HG03175 (cell line): ENCODE results near the gene UMAD1.

ENCODE experiments used
- ATAC-seq: cut with Tn5 transposase; IDR thresholded peaks from one replicate; pipeline ENCODE4 v1.9.1; 2021; ENCODE audit warnings: mild to moderate bottlenecking, moderate library complexity; ENCODE audit not compliant: unreplicated experiment

UMAD1 gene

GRCh38 chr7:7870555-7870954 is 230.0 kb downstream of the UMAD1 start:
- ATAC-seq = no peak

- no peak for ATAC-seq
Measured at GRCh38 chr7:7876419-7876818, 235.9 kb downstream of the UMAD1 start.

- no peak for ATAC-seq
Measured at GRCh38 chr7:7881581-7881980, 241.0 kb downstream of the UMAD1 start.

- no peak for ATAC-seq
Measured at GRCh38 chr7:7882888-7883287, 242.3 kb downstream of the UMAD1 start.

GRCh38 chr7:7883394-7883793 is 242.8 kb downstream of the UMAD1 start:
- no peak for ATAC-seq

- no peak for ATAC-seq
Measured at GRCh38 chr7:7884855-7885254, 244.3 kb downstream of the UMAD1 start.

- ATAC-seq = no peak
Measured at GRCh38 chr7:7889791-7890568, 249.4 kb downstream of the UMAD1 start.

- ATAC-seq = no peak
Measured at GRCh38 chr7:7895004-7895650, 254.6 kb downstream of the UMAD1 start.

- ATAC-seq = no peak
Measured at GRCh38 chr7:7895754-7896153, 255.2 kb downstream of the UMAD1 start.

- ATAC-seq = no peak
Measured at GRCh38 chr7:7897509-7897908, 257.0 kb downstream of the UMAD1 start.

- no peak for ATAC-seq
Measured at GRCh38 chr7:7897949-7898515, 257.5 kb downstream of the UMAD1 start.

- no peak for ATAC-seq
Measured at GRCh38 chr7:7902845-7903244, 262.3 kb downstream of the UMAD1 start.

- ATAC-seq = no peak
Measured at GRCh38 chr7:7907306-7907705, 266.8 kb downstream of the UMAD1 start.

GRCh38 chr7:7908622-7909145 is 268.1 kb downstream of the UMAD1 start:
- no peak for ATAC-seq

GRCh38 chr7:7909376-7909775 is 268.8 kb downstream of the UMAD1 start:
- no peak for ATAC-seq

- ATAC-seq = no peak
Measured at GRCh38 chr7:7911369-7912123, 271.0 kb downstream of the UMAD1 start.

GRCh38 chr7:7912937-7913336 is 272.4 kb downstream of the UMAD1 start:
- no peak for ATAC-seq

GRCh38 chr7:7913504-7913903 is 273.0 kb downstream of the UMAD1 start:
- no peak for ATAC-seq

- no peak for ATAC-seq
Measured at GRCh38 chr7:7914547-7914946, 274.0 kb downstream of the UMAD1 start.

GRCh38 chr7:7916064-7916463 is 275.5 kb downstream of the UMAD1 start:
- no peak for ATAC-seq

GRCh38 chr7:7917593-7917992 is 277.0 kb downstream of the UMAD1 start:
- no peak for ATAC-seq
